Hippocampal formation (tissue), 2 donors: ENCODE measurements around the gene OR1N1.
"Not testable (repeated sequence)": the region's sequence is repeated elsewhere in the genome, so short reads cannot be mapped to it uniquely, and the experiment has no call there.

Experiments used
- DNase-seq, 2 donors: peaks; one replicate each; lab custom pipeline; 2025; lab: John Stamatoyannopoulos, UW

The OR1N1 gene, protein sequence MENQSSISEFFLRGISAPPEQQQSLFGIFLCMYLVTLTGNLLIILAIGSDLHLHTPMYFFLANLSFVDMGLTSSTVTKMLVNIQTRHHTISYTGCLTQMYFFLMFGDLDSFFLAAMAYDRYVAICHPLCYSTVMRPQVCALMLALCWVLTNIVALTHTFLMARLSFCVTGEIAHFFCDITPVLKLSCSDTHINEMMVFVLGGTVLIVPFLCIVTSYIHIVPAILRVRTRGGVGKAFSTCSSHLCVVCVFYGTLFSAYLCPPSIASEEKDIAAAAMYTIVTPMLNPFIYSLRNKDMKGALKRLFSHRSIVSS

DNA sequence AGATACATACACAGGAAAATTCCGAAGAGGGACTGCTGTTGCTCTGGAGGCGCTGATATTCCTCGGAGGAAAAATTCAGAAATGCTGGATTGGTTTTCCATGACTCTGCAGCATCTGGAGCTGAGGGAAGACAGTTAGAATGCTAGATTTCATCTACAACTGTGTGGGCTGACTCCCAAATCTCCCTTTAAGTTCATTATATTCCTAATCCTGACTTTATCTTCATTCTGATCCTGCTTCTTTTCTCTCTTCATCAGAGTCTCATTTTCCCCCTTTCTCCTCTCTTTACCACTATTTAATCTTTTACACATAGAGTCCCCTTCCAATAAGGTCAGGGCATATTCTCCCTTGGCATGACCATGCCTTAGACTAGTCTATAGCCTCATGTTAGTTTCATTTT, at the start of gene OR1N1:
TSS of gene OR1N1 (minus strand) at position 101 of the 400 bp plus-strand sequence. CDS start at position 101, 0 bp downstream.
- no peak for DNase-seq

DNA sequence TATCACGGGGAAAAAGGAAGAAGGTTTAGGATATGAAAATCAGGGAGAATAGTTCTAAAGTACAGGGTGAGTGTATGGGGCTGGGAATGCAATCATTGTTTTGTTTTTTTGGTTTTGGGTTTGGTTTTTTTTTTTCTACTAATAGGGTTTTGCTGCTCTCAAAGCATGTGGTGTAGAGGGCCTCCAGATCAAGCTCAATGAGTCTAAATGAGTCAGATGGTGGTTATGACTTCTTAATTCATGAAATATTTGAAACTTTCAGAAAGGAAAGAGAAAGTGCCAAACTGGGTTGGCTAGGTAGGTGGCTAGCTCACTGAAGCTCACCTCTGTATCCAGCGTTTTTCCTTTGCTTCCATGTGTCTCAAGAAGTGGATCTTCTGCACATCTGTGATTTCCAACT, 45.4 kb upstream of the OR1N1 start:
- DNase-seq: no peak

DNA sequence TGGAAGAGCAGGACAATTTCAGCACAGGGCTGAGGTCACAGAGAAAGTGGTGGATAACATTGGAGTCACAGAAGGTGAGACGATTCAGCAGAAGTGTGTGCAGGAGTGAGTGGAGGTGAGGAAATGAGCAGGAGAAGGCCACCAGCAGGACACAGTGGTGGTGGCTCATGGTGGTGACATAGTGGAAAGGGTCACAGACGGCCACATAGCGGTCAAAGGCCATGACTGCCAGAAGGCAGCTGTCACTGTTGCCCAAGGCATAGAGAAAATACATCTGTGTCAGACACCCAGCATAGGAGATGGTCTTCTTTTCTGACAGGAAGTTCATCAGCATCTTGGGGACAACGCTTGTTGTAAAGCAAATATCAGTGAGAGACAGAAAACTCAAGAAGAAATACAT, 40.8 kb upstream of the OR1N1 start:
- DNase-seq: no peak

DNA sequence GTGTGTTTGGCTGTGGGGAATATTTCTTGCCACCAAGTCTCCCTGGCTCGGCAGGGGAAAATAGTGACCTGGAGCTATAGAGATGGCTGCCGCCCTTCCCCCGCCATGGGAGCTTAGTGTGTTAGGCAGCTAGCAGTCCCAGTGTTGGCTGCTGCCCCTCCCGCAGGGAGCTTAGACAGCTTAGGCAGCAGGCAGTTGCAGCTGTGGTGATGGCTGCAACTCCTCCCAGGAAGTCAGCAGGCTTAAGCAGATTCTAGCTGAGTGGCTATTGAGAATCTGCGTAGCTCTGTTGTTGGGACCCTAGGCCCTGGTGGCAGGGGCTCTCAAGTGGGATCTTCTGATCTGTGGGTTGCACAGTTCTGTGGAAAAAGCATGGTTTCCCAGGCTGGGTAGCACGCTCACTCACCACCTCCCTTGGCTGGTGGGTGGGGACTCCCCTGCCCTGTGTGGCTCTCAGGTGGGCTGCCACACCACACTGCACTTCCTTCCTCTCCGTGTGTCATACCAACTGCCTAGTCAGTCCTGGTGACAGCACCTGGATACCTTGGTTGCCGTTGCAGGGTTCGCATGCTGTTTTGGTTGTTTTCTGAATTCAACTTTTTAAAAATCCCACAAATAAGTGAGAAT, 35.2 kb upstream of the OR1N1 start:
- no peak for DNase-seq

DNA sequence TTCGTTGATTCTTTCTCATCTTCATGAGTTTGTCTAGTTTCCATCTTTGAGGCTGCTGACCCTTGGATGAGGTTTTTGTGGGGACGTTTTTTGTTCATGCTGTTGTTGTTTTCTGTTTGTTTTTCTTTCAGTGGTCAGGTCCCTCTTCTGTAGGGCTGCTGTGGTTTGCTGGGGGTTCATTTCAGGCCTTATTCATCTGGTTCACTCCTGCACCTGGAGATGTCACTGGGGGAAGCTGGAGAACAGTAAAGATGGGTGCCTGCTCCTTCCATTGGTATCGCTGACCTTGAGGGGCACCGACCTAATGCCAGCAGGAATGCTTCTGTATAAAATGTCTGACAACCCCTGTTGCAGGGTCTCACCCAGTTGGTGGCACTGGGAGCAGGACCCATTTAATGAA, 34.4 kb upstream of the OR1N1 start:
- no peak for DNase-seq

DNA sequence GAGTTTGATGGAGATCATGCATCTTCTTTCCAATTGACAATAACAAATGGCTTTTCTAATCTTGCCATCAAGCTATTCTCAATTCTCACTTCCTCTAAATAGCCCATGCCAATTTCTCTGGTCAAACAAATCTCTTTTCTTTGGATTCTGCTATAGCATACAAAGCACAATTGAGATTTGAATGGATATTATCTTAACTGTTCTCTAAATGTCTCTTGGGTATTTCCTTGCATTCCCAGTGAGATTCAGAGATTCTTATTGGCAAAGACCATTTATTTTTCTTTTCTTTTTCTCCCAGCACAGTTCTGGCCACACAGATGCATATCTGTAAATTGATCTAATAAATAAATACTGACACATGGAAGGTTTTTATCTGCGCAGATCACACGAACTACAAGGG, 25.7 kb upstream of the OR1N1 start, which contains the start of gene OR1N2:
TSS of gene OR1N2 (plus strand) at position 301 of the 400 bp plus-strand sequence. CDS start 100 bp downstream, outside the sequence.
- DNase-seq: no peak

DNA sequence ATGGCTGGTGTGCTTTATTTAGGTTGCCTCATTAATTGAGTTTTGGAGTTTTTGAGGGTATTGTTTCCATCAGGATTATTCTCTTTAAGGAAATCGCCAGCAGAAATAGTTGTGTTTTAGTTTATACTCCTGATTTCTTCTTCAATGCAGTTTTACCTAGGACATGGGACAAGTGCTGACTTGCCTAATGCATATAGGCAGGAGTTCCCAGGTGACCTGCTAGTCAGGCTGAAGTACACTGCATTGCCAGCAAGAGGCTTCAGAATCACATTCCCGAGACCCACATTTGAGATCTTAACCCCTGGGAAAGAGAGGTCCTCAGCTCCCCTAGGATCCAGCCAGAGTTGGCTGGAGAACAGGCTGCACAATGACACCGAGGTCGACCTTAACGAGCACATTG, 24.3 kb upstream of the OR1N1 start:
- no peak for DNase-seq

DNA sequence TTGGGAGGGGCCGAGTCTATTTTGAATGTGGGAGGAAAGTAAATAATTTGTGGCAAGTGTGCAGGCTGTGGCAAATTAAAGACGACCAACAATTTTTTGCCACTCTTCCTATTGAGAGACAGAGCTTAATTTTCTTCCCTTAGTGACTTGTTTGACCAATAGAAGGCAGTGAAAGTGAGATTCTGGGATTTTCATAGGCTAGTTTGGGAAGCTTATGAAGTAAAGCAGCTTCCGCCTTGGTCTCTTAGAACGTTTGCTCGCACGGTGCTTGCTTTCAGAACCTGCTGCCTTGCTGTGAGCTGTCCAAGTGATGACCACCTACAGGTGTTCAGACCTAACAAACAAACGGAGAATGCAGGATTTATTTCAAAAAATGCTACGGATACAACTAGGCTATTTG, 19.1 kb upstream of the OR1N1 start:
- no peak for DNase-seq

DNA sequence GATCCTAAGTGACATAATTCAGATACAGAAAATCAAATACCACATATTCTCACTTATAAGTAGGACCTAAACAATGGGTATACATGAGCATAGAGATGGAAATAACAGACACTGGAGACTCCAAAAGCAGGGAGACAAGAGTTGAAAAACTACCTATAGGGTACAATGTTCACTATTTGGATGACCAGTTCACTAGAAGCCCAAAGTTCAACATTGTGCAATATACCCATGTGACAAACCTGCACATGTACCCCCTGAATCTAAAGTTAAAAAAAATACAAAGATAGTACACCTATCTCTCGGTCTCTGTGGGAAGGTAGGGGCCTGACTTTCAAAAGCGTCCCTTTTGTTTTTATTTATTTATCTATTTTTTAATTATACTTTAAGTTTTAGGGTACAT, 11.7 kb upstream of the OR1N1 start:
- DNase-seq: no peak

DNA sequence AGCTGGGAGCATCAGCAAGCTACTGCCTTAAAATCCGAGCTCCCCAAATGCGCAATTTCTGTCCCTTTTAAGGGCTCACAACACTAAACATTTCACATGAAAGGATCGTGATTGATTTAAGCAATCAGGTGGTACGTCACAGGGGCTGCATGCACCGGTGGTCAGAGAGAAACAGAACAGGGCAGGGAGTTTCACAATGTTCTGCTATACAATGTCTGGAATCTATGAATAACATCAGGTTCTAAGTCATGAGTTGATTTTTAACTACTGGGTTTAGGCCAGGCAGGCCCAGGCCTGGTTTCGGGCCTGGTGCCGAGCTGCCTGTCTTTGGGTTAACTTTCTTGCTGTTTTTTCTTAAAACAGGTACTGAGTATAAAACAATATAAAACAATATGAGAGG, 10.0 kb upstream of the OR1N1 start:
- DNase-seq: not testable (repeated sequence)

DNA sequence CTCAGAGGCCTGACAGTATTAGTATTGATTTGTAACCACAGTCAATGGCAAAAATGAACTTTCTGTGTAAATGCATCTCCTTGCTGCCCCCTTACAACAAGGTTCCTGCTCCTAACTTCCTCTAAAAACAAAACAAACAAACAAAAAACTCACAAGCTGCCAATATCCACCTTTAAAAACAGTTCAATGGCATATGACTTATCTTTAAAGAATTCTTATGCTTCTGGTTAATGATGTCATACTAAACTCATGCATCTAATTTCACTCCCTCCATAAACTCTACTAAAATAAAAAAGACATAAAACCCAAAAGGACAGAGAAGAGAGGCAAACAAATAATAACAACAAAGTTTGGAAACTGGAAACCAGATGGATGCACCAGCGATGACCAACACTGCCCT, 9.0 kb upstream of the OR1N1 start:
- DNase-seq: no peak

DNA sequence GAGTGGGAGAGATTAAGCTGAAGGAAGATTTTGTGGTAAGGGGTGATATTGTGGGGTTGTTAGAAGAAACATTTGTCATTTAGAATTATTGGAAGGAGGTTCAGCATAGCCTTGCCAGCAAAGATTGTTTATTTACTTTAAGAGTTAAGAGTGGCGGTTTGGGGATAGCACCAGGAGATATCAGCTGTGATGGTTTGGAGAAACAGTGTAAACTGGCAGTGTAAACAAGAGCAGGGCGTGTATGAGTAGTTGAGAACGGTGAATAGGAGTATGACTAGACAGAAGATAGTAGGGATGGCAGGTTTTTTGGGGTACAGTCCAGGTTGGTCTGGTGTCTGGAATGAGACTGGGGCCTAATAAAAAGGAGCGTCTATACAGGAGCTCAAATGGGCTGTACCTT, 4.1 kb upstream of the OR1N1 start:
- DNase-seq: not testable (repeated sequence)

DNA sequence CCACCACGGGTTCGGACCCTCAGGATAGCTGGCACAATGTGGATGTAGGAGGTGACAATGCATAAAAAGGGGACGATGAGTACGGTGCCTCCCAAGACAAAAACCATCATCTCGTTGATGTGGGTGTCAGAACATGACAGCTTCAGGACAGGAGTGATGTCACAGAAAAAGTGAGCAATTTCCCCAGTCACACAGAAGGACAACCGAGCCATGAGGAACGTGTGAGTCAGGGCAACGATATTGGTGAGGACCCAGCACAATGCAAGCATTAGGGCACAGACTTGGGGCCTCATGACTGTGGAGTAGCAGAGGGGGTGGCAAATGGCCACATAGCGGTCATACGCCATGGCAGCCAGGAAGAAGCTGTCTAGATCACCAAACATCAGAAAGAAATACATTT, 491 bp downstream of the OR1N1 start:
- DNase-seq: no peak

DNA sequence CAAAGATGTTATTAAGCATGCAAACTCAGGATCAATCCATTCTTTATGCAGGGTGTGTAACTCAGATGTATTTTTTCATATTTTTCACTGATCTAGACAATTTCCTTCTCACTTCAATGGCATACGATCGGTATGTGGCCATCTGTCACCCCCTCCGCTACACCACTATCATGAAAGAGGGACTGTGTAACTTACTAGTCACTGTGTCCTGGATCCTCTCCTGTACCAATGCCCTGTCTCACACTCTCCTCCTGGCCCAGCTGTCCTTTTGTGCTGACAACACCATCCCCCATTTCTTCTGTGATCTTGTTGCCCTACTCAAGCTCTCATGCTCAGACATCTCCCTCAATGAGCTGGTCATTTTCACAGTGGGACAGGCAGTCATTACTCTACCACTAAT, 7.7 kb downstream of the OR1N1 start:
- no peak for DNase-seq

DNA sequence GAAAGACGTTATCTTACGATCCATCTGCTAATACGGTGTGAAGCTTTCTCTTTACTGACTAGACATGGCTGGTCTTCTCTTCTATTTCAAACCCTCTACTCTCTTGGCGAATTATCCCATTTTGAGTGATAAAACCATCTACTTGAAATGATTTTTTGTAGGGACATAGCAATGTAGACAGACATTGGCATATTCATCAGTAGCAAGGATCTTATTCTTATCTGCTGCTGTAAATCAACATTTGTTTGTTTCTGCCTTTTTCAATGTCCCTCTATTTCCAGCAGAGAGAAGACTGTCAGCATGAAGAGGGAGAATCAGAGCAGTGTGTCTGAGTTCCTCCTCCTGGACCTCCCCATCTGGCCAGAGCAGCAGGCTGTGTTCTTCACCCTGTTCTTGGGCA, 8.3 kb downstream of the OR1N1 start, which contains the start of gene OR1J4:
TSS of gene OR1J4 (plus strand) at position 301 of the 400 bp plus-strand sequence. CDS start at position 301, 0 bp downstream.
- DNase-seq: no peak

DNA sequence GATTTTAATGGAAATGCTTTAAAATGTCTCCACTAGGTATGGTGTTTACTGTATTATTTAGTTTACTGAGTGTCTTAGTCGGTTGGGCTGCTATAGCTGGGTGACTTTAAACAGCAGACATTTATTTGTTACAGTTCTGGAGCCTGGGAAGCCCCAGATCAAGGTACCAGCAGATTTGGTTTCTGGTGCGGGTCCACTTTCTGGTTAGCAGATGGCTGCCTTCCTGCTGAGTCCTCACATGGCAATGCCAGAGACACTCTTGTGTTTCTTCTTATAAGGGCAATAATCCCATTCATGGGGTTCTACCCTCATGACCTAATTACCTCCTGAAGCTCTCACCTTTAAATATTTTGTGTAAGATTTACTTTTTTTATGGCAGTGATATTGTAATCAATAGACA, 8.9 kb downstream of the OR1N1 start:
- DNase-seq: no peak

DNA sequence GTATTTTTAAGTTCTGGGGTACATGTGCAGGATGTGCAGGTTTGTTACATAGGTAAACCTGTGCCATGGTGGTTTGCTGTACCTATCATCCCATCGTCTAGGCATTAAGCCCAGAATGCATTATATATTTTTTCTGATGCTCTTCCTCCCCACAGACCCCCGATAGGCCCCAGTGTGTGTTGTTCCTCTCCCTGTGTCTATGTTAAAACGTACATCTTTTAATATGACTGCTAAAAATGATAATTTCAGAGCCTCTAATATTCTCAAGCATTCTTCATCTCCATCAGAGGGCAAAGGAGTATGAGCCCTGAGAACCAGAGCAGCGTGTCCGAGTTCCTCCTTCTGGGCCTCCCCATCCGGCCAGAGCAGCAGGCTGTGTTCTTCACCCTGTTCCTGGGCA, 16.6 kb downstream of the OR1N1 start, which contains the start of gene OR1J2:
TSS of gene OR1J2 (plus strand) at position 301 of the 400 bp plus-strand sequence. CDS start at position 301, 0 bp downstream.
- DNase-seq: no peak

DNA sequence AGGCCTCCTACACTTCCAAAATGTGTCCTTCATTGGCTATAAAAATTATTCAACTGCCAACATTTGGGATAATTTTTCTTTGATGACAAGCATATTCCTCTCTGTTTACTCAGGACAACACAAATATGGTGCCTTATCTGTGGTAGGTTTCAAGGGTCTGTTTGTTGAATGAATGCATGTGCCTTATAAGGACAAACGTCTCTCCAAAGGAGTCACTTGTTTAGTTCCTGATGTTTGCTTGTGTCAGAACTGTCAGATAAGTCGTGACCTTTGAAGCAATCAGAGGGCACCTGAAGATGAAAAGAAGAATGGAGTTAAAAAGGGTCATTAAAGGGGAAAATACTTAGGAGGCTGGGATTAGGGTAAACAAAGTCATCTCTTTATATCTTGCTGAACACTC, 20.1 kb downstream of the OR1N1 start:
- DNase-seq: no peak

DNA sequence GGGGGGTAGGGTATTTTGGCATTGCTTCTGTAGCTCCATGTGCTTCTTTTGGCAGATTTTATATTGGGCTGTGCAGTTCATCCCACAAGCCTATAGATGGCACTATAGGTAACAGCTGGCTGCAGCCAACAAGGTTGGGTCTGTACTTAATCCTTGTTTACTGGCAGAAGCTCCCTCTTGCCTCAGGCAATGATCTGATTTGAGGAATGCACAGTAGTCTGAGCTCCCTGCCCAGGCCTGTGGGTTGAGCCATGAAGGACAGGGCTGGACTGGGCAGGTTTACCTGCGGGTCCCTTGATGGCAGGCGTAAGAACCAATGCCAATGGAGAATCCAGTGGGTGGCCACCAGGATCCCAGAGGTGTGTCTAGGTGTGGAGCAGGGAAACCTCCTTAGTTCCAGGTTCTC, 28.2 kb downstream of the OR1N1 start:
- DNase-seq: no peak

DNA sequence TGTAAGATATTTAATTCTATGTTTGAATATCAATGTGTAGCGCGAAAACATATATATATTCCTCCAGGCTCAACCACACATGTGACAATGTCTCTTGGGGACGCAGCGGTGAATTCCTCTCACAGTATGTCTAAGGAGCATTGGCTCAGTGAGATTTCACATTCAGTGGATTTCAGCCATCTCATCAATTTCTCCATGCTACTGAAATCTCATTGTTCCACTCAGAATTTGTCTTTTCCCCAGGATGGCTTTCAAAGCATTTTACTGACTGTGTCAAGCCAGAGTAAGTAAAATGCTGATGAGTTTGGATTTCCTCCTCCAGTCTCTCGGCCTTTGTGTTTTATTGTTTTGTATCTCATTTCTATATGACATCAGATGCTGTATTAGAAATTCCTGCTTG, 48.0 kb downstream of the OR1N1 start:
- DNase-seq: no peak

DNA sequence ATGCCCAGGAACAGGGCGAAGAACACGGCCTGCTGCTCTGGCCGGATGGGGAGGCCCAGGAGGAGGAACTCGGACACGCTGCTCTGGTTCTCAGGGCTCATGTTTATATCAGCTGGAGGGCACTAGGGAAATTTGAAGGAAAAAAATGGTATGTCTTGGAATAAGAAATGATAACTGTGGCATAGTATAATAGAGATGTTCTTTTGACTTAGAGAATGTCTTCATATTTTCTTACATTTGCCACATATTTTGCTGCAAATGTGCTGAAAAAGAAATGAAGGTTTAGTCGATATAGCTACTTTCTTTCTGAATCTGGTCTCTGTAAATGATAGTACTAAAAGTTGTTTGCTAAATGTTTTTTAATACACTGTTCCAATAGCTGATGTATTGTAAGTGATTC, 49.3 kb downstream of the OR1N1 start, which contains the start of gene OR1J1:
TSS of gene OR1J1 (minus strand) at position 101 of the 400 bp plus-strand sequence. CDS start at position 101, 0 bp downstream.
- no peak for DNase-seq

DNA sequence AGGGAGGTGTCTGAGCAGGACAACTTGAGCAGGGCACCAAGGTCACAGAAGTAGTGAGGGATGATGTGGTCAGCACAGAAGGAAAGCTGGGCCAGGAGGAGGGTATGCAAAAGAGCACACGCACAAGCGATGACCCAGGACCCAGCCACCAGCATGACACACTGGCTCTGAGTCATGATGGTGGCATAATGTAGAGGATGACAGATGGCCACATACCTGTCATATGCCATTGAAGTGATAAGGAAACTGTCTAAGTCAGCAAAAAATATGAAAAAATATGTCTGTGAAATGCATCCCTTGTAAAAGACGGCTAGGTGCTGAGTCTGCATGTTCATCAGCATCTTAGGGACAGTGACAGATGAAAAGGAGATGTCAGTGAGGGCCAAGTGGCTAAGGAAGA, 49.7 kb downstream of the OR1N1 start:
- DNase-seq: no peak
